ENCODE results near the gene COL20A1. TPM values are rescaled to one million over a fixed set of nuclear protein-coding genes. Genes with fewer than 3 reads are reported as not detected.
A peak's percentile ranks its signal among the peaks of the same experiment; 100 is the strongest.

The COL20A1 gene
- total and polyA plus RNA-seq, 2 of the 13 experiments (the other 11 are each of a cell fraction or from before 2014, with no cell fraction given) = not detected

DNA sequence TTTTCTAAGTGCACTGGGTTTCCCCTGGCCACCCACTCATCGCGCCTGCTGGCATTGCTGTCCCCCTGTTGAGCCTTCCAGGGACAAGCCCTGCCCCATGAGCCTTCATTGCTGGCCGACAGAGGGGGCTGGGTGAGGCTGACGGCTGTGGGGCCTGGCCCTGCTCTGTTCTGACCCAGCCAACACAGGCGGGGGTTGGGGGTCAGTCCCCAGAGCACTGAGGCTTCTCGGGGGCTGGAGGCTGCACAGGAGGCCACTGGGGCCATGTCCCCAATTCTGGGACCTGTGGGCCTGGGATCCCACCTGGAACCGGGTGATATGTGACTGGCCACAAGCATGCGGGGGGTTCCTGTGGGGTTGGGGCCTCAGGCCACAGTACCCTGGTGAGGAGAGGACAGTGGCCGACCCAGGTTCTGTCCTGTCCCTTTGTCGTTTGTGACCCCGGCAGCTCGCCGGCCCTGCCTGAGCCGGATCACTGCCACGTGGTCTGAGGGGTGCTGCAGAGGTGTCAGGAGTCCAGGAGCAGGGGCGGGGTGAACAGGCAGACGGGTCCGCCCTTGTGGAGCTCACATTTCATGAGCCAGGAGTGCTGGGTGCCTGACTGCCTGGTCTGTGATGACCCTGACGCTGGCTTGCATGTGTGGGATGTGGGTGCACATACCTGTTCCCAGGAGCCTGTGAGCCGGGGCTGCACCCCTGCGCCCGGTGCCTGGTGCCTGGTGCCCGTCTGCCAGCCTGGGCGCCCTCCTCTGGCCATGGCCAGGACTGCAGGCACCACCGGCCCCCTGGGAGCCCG lies 2.1 kb upstream of the COL20A1 start (continued):
- TF ChIP-seq ZNF431 (CRISPR knock-in tag; IDR thresholded peaks at IDR 0.05; ENCODE audit: borderline replicate concordance, low read depth) (peak; percentile 39; the same call in 1 of the 2 replicates), MYC (CRISPR knock-in tag; IDR thresholded peaks at IDR 0.05; ENCODE audit: borderline replicate concordance) (peak; percentile 70; the same call in 1 of the 2 replicates), BHLHE40 (IDR thresholded peaks at IDR 0.05; ENCODE audit: low read length) (0 out of 2 replicates have a peak, but pooled peaks have one; percentile 2), ELF3 (CRISPR knock-in tag; IDR thresholded peaks at IDR 0.05) (no peak), ZNF816 (CRISPR knock-in tag; IDR thresholded peaks at IDR 0.05; ENCODE audit: borderline replicate concordance) (no peak), U2AF1 (optimal IDR thresholded peaks at IDR 0.05; ENCODE audit: low read depth, low read length) (peak; percentile 74), PPARG (CRISPR knock-in tag; conservative IDR thresholded peaks at IDR 0.05) (no peak), ZNF83 (CRISPR knock-in tag; IDR thresholded peaks at IDR 0.05; ENCODE audit: borderline replicate concordance) (no peak), ATAD3A (CRISPR knock-in tag; IDR thresholded peaks at IDR 0.05) (no peak), ZNF205 (CRISPR knock-in tag; IDR thresholded peaks at IDR 0.05) (0 out of 2 replicates have a peak, but pooled peaks have one; percentile 60), BCL6 (CRISPR knock-in tag; IDR thresholded peaks at IDR 0.05) (no peak), SNRNP70 (IDR thresholded peaks at IDR 0.05; ENCODE audit: low read depth, low read length) (no peak), ZEB1 (IDR thresholded peaks at IDR 0.05; ENCODE audit: insufficient replicate concordance, low read depth) (no peak), ZNF605 (CRISPR knock-in tag; IDR thresholded peaks at IDR 0.05) (no peak), ZNF10 (CRISPR knock-in tag; IDR thresholded peaks at IDR 0.05; ENCODE audit: borderline replicate concordance, low read depth) (no peak), CCAR2 (optimal IDR thresholded peaks at IDR 0.05; ENCODE audit: low read depth, low read length) (no peak), ZBTB1 (CRISPR knock-in tag; IDR thresholded peaks at IDR 0.05; ENCODE audit: borderline replicate concordance) (no peak), SALL1 (CRISPR knock-in tag; IDR thresholded peaks at IDR 0.05) (no peak), KDM1A (CRISPR knock-in tag; IDR thresholded peaks at IDR 0.05) (no peak), ZNF562 (CRISPR knock-in tag; IDR thresholded peaks at IDR 0.05; ENCODE audit: borderline replicate concordance) (no peak), PHF20 (CRISPR knock-in tag; IDR thresholded peaks at IDR 0.05) (no peak), GZF1 (CRISPR knock-in tag; IDR thresholded peaks at IDR 0.05) (no peak)
- TF ChIP-seq, protein P1, sequence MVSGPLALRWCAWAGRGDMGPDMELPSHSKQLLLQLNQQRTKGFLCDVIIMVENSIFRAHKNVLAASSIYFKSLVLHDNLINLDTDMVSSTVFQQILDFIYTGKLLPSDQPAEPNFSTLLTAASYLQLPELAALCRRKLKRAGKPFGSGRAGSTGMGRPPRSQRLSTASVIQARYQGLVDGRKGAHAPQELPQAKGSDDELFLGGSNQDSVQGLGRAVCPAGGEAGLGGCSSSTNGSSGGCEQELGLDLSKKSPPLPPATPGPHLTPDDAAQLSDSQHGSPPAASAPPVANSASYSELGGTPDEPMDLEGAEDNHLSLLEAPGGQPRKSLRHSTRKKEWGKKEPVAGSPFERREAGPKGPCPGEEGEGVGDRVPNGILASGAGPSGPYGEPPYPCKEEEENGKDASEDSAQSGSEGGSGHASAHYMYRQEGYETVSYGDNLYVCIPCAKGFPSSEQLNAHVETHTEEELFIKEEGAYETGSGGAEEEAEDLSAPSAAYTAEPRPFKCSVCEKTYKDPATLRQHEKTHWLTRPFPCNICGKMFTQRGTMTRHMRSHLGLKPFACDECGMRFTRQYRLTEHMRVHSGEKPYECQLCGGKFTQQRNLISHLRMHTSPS (CRISPR knock-in tag; IDR thresholded peaks at IDR 0.05; ENCODE audit: low read depth) = peak; percentile 82
- TF ChIP-seq, protein P2, sequence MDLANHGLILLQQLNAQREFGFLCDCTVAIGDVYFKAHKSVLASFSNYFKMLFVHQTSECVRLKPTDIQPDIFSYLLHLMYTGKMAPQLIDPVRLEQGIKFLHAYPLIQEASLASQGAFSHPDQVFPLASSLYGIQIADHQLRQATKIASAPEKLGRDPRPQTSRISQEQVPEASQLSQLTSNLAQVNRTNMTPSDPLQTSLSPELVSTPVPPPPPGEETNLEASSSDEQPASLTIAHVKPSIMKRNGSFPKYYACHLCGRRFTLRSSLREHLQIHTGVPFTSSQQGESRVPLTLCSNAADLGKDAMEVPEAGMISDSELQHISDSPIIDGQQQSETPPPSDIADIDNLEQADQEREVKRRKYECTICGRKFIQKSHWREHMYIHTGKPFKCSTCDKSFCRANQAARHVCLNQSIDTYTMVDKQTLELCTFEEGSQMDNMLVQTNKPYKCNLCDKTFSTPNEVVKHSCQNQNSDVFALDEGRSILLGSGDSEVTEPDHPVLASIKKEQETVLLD (CRISPR knock-in tag; IDR thresholded peaks at IDR 0.05; ENCODE audit: low read depth) = no peak
- TF ChIP-seq, protein P3, sequence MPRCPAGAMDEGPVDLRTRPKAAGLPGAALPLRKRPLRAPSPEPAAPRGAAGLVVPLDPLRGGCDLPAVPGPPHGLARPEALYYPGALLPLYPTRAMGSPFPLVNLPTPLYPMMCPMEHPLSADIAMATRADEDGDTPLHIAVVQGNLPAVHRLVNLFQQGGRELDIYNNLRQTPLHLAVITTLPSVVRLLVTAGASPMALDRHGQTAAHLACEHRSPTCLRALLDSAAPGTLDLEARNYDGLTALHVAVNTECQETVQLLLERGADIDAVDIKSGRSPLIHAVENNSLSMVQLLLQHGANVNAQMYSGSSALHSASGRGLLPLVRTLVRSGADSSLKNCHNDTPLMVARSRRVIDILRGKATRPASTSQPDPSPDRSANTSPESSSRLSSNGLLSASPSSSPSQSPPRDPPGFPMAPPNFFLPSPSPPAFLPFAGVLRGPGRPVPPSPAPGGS (CRISPR knock-in tag; IDR thresholded peaks at IDR 0.05) = no peak
- TF ChIP-seq, protein P4, sequence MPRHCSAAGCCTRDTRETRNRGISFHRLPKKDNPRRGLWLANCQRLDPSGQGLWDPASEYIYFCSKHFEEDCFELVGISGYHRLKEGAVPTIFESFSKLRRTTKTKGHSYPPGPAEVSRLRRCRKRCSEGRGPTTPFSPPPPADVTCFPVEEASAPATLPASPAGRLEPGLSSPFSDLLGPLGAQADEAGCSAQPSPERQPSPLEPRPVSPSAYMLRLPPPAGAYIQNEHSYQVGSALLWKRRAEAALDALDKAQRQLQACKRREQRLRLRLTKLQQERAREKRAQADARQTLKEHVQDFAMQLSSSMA (CRISPR knock-in tag; IDR thresholded peaks at IDR 0.05) = 0 out of 2 replicates have a peak, but pooled peaks have one; percentile 86
